A549 (cell line): ENCODE measurements around the gene KLF3. TPM values are rescaled to one million over a fixed set of nuclear protein-coding genes. Genes with fewer than 3 reads are reported as not detected.

Experiments
- ATAC-seq, 2 experiments: fragments of 200-7000 bp in 1 of 2; fragments of >200 bp in 1 of 2; cut with Nextera tagmentation in 1 of 2; cut with Tn5 transposase in 1 of 2; 3 replicates each; pipeline versions ENCODE4 v1.8.0 to v1.9.1; 2018 to 2020; ENCODE audit warnings: mild to moderate bottlenecking in 1 of 2, moderate library complexity in 1 of 2
- CTCF ChIA-PET: fragments of 300-600 bp; sonication (Branson Sonifier 250); formaldehyde crosslinking; extraction: SDS; loops from one replicate; lab custom pipeline; 2021; ENCODE audit warnings: antibody characterized with exemption, inconsistent platforms; lab: Yijun Ruan, JAX
- POLR2A ChIA-PET: fragments of 350-600 bp; formaldehyde crosslinking; extraction: SDS; loops from one replicate; lab custom pipeline; 2021; ENCODE audit warnings: antibody characterized with exemption, inconsistent platforms; lab: Yijun Ruan, JAX
- DNase-seq, 2 experiments: peaks; one replicate each; pipeline versions ENCODE4 v3.0.0 to v3.0.0-alpha.2; 2011 to 2016; ENCODE audit warnings: low read depth in 1 of 2, low spot score in 1 of 2
- FAIRE-seq: peaks from 2 replicates; lab custom pipeline; 2011; peaks lifted over from hg19 to GRCh38; lab: Jason Lieb, UNC
- H3K27ac ChIP-seq, 2 experiments: fragments of >200 bp; sonication (Bioruptor Twin); formaldehyde crosslinking; 3 replicates each; pipeline ENCODE4 v1.5.1; 2016 to 2017
- H3K4me1 ChIP-seq: fragments of >200 bp; sonication (Bioruptor Twin); formaldehyde crosslinking; 3 replicates; pipeline ENCODE4 v1.6.1; 2016
- H3K4me2 ChIP-seq: fragments of >200 bp; sonication (Bioruptor Twin); formaldehyde crosslinking; 3 replicates; pipeline ENCODE4 v1.6.1; 2016
- H3K4me3 ChIP-seq: fragments of >200 bp; sonication (Bioruptor Twin); formaldehyde crosslinking; 3 replicates; pipeline ENCODE4 v1.5.1; 2016
- H3K9me3 ChIP-seq: fragments of >200 bp; sonication (Bioruptor Twin); formaldehyde crosslinking; 3 replicates; pipeline ENCODE4 v1.6.1; 2016
- ATOH8 ChIP-seq: fragments of 250-450 bp; sonication (Bioruptor Pico); IDR thresholded peaks from 2 replicates; pipeline ENCODE4 v1.5.0; 2020; ENCODE audit warnings: low read depth, mild to moderate bottlenecking, moderate library complexity
- CBX2 ChIP-seq: fragments of 200-600 bp; sonication (generic); IDR thresholded peaks from 2 replicates; pipeline ENCODE4 v1.6.1; 2016; ENCODE audit warnings: low read depth, mild to moderate bottlenecking, borderline replicate concordance
- CEBPB ChIP-seq, 2 experiments: fragments of >200 bp in 1 of 2; sonication (Bioruptor Twin) in 1 of 2; formaldehyde crosslinking in 1 of 2; IDR thresholded peaks; 2 replicates each; pipeline ENCODE4 v1.6.1; 2012 to 2016
- CHD4 ChIP-seq: fragments of 200-600 bp; sonication (generic); IDR thresholded peaks from 2 replicates; pipeline ENCODE4 v1.6.1; 2016; ENCODE audit warnings: antibody characterized with exemption, mild to moderate bottlenecking, borderline replicate concordance
- EHF ChIP-seq: fragments of 250-450 bp; sonication (Bioruptor Pico); IDR thresholded peaks from 2 replicates; pipeline ENCODE4 v1.5.0; 2020; ENCODE audit warnings: mild to moderate bottlenecking
- EHMT2 ChIP-seq: fragments of 200-600 bp; sonication (generic); IDR thresholded peaks from 2 replicates; pipeline ENCODE4 v1.6.1; 2016; ENCODE audit warnings: antibody characterized with exemption, low read depth, mild to moderate bottlenecking, moderate library complexity
- EP300 ChIP-seq, 2 experiments: fragments of >200 bp; sonication (Bioruptor Twin); formaldehyde crosslinking; IDR thresholded peaks; 2 replicates in 1 of 2; 3 replicates in 1 of 2; pipeline ENCODE4 v1.6.1; 2016 to 2017
- ESRRA ChIP-seq: fragments of 150-350 bp; IDR thresholded peaks from 2 replicates; pipeline ENCODE4 v1.6.1; 2014; ENCODE audit warnings: mild to moderate bottlenecking, low read length, borderline replicate concordance
- FOSB ChIP-seq: fragments of 250-450 bp; sonication (Bioruptor Pico); IDR thresholded peaks from 2 replicates; pipeline ENCODE4 v1.5.0; 2020; ENCODE audit warnings: mild to moderate bottlenecking, moderate library complexity
- FOXS1 ChIP-seq: fragments of 250-450 bp; sonication (Bioruptor Pico); IDR thresholded peaks from 2 replicates; pipeline ENCODE4 v1.5.0; 2020; ENCODE audit warnings: mild to moderate bottlenecking, moderate library complexity
- GATA3 ChIP-seq: IDR thresholded peaks from 2 replicates; pipeline ENCODE4 v1.6.1; 2012; ENCODE audit warnings: borderline replicate concordance
- HDAC2 ChIP-seq: fragments of 200-600 bp; sonication (generic); IDR thresholded peaks from 2 replicates; pipeline ENCODE4 v1.6.1; 2016
- HOXA7 ChIP-seq: fragments of 250-450 bp; sonication (Bioruptor Pico); IDR thresholded peaks from 2 replicates; pipeline ENCODE4 v1.5.0; 2020; ENCODE audit warnings: mild to moderate bottlenecking, moderate library complexity
- HOXB5 ChIP-seq: fragments of 250-450 bp; sonication (Bioruptor Pico); IDR thresholded peaks from 2 replicates; pipeline ENCODE4 v1.5.0; 2020; ENCODE audit warnings: mild to moderate bottlenecking, moderate library complexity
- JUN ChIP-seq, 2 experiments: fragments of >200 bp; sonication (Bioruptor Twin); formaldehyde crosslinking; IDR thresholded peaks; 2 replicates in 1 of 2; 3 replicates in 1 of 2; pipeline ENCODE4 v1.6.1; 2016 to 2017
- KDM5A ChIP-seq: fragments of 200-600 bp; sonication (generic); IDR thresholded peaks from 2 replicates; pipeline ENCODE4 v1.6.1; 2016; ENCODE audit warnings: antibody characterized with exemption, mild to moderate bottlenecking
- MAX ChIP-seq: IDR thresholded peaks from 2 replicates; pipeline ENCODE4 v1.6.1; 2012
- MAZ ChIP-seq: fragments of 150-350 bp; IDR thresholded peaks from 2 replicates; pipeline ENCODE4 v1.6.1; 2014; ENCODE audit warnings: antibody characterized with exemption, low read depth, low read length, borderline replicate concordance
- MYC ChIP-seq: IDR thresholded peaks from 2 replicates; pipeline ENCODE4 v1.6.1; 2012; ENCODE audit warnings: mild to moderate bottlenecking, inconsistent platforms, low read length, improper control_type of control experiment, borderline replicate concordance
- NFE2L2 ChIP-seq: fragments of 150-350 bp; conservative IDR thresholded peaks from 2 replicates; pipeline ENCODE4 v1.6.1; 2014; ENCODE audit warnings: low read length
- NPAS2 ChIP-seq: fragments of 250-450 bp; sonication (Bioruptor Pico); IDR thresholded peaks from 2 replicates; pipeline ENCODE4 v1.8.0; 2022; ENCODE audit warnings: mild to moderate bottlenecking, moderate library complexity, borderline replicate concordance
- NR3C1 ChIP-seq: fragments of >200 bp; sonication (Bioruptor Twin); formaldehyde crosslinking; IDR thresholded peaks from 3 replicates; pipeline ENCODE4 v1.6.1; 2017
- POLR2A ChIP-seq: IDR thresholded peaks from 2 replicates; pipeline ENCODE4 v1.6.1; 2012; ENCODE audit warnings: mild to moderate bottlenecking, low read length
- RARB ChIP-seq: fragments of 250-450 bp; sonication (Bioruptor Pico); IDR thresholded peaks from 2 replicates; pipeline ENCODE4 v1.8.0; 2021; ENCODE audit warnings: mild to moderate bottlenecking, moderate library complexity
- RNF2 ChIP-seq: fragments of 200-600 bp; sonication (generic); IDR thresholded peaks from 2 replicates; pipeline ENCODE4 v1.6.1; 2016; ENCODE audit warnings: low read depth, mild to moderate bottlenecking, antibody characterized with exemption, moderate library complexity, borderline replicate concordance
- SMC3 ChIP-seq: fragments of >200 bp; sonication (Bioruptor Twin); formaldehyde crosslinking; IDR thresholded peaks from 3 replicates; pipeline ENCODE4 v1.6.1; 2018; ENCODE audit warnings: inconsistent platforms
- SREBF2 ChIP-seq: fragments of 450-650 bp; IDR thresholded peaks from 2 replicates; pipeline ENCODE4 v1.6.1; 2014; ENCODE audit warnings: mild to moderate bottlenecking, moderate library complexity
- ZC3H11A ChIP-seq: fragments of 450-650 bp; IDR thresholded peaks from 2 replicates; pipeline ENCODE4 v1.6.1; 2014; ENCODE audit warnings: antibody characterized with exemption, mild to moderate bottlenecking
- ZFP36 ChIP-seq: fragments of 450-650 bp; IDR thresholded peaks from 2 replicates; pipeline ENCODE4 v1.6.1; 2014; ENCODE audit warnings: borderline replicate concordance; ENCODE audit not compliant: partially characterized antibody
- ZSCAN20 ChIP-seq: fragments of 250-450 bp; sonication (Bioruptor Pico); IDR thresholded peaks from 2 replicates; pipeline ENCODE4 v1.8.0; 2022; ENCODE audit warnings: mild to moderate bottlenecking, moderate library complexity
- WGBS: methylation state at CpG from one replicate; pipeline ENCODE4 v1.1.6; 2017; ENCODE audit errors: missing lambda C conversion rate; 5-methylcytosine and 5-hydroxymethylcytosine counted together
- polyA plus RNA-seq, 4 experiments: library from polyadenylated mRNA; depleted of rRNA in 3 of 4; stranded (reverse); fragments of >200 nt; fragmentation: RNase III in 1 of 4; extraction: RNeasy Plus Mini Kit Qiagen cat#74134 plus additional on column Dnase treatment in 1 of 4; gene quantifications; 2 replicates in 3 of 4; 3 replicates in 1 of 4; pipeline ENCODE4 v1.2.3, GENCODE V29; 2011 to 2017
- TF ChIP-seq, protein P1 (sequence below): fragments of 200-600 bp; sonication (generic); IDR thresholded peaks from 2 replicates; pipeline ENCODE4 v1.6.1; 2016; ENCODE audit warnings: antibody characterized with exemption, mild to moderate bottlenecking, moderate library complexity
- TF ChIP-seq, protein P2 (sequence below): IDR thresholded peaks from 2 replicates; pipeline ENCODE4 v1.6.1; 2012; ENCODE audit warnings: low read depth, borderline replicate concordance

KLF3 gene
- polyA plus RNA-seq, 2 of the 4 experiments (the other 2 are of a cell fraction) = 11.2 to 29.6 TPM

GRCh38 chr4:38710053-38710452, 46.1 kb downstream of the KLF3 start (continued):
- TF ChIP-seq, protein P1, sequence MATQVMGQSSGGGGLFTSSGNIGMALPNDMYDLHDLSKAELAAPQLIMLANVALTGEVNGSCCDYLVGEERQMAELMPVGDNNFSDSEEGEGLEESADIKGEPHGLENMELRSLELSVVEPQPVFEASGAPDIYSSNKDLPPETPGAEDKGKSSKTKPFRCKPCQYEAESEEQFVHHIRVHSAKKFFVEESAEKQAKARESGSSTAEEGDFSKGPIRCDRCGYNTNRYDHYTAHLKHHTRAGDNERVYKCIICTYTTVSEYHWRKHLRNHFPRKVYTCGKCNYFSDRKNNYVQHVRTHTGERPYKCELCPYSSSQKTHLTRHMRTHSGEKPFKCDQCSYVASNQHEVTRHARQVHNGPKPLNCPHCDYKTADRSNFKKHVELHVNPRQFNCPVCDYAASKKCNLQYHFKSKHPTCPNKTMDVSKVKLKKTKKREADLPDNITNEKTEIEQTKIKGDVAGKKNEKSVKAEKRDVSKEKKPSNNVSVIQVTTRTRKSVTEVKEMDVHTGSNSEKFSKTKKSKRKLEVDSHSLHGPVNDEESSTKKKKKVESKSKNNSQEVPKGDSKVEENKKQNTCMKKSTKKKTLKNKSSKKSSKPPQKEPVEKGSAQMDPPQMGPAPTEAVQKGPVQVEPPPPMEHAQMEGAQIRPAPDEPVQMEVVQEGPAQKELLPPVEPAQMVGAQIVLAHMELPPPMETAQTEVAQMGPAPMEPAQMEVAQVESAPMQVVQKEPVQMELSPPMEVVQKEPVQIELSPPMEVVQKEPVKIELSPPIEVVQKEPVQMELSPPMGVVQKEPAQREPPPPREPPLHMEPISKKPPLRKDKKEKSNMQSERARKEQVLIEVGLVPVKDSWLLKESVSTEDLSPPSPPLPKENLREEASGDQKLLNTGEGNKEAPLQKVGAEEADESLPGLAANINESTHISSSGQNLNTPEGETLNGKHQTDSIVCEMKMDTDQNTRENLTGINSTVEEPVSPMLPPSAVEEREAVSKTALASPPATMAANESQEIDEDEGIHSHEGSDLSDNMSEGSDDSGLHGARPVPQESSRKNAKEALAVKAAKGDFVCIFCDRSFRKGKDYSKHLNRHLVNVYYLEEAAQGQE = no peak

DNA sequence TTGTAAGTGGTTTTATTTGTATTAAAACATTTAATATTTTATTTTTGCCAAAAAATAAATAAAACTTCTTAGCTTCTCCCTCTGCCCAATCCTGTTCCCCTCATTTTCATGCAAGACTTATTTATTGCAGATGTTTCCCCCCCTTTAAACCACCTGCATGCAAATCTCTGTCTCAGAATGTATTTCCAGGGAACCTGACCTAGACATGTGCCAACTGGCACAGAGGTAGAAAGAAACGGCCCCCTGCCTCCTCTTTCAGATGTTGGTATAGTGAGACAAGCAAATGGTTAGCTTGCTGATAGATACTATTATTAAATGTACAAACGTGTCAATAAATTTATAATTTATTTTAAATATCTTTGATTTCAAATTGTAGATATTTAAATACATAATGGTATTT, 47.1 kb downstream of the KLF3 start:
- ChIA-PET CTCF (no interaction called here), POLR2A (no interaction called here)
- FAIRE-seq (no peak), DNase-seq (no peak), ATAC-seq (no peak)
- no peak overlapping the region for H3K4me3 ChIP-seq
- TF ChIP-seq MYC = no peak
- no peak for TF ChIP-seq EHF (CRISPR knock-in tag)
- TF ChIP-seq ESRRA = no peak
- no peak for TF ChIP-seq GATA3
- no peak for TF ChIP-seq HOXA7 (CRISPR knock-in tag)
- TF ChIP-seq CBX2 = no peak
- TF ChIP-seq MAZ = no peak
- TF ChIP-seq FOSB (CRISPR knock-in tag) = no peak
- no peak for TF ChIP-seq NPAS2 (CRISPR knock-in tag)
- TF ChIP-seq MAX = no peak
- no peak for TF ChIP-seq CEBPB (IDR thresholded peaks at IDR 0.05)
- no peak for TF ChIP-seq KDM5A
- TF ChIP-seq NFE2L2 = no peak
- TF ChIP-seq, protein P2, sequence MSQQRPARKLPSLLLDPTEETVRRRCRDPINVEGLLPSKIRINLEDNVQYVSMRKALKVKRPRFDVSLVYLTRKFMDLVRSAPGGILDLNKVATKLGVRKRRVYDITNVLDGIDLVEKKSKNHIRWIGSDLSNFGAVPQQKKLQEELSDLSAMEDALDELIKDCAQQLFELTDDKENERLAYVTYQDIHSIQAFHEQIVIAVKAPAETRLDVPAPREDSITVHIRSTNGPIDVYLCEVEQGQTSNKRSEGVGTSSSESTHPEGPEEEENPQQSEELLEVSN = no peak
- TF ChIP-seq CHD4 = no peak
- TF ChIP-seq ZFP36 = no peak
- TF ChIP-seq HDAC2 = no peak
- no peak for TF ChIP-seq RNF2
- TF ChIP-seq ATOH8 (CRISPR knock-in tag) = no peak
- no peaks in the 10 kb centered on the region; the same call in 2 of the 3 replicates for H3K9me3 ChIP-seq
- no peak overlapping the region for H3K4me2 ChIP-seq
- no peaks in the 10 kb centered on the region for H3K4me1 ChIP-seq
- WGBS = 29% methylated on average over 2 of the region's 2 CpGs
- H3K27ac ChIP-seq = no peak overlapping the region

- TF ChIP-seq ZC3H11A (no peak), EHF (CRISPR knock-in tag) (no peak), EP300 (IDR thresholded peaks at IDR 0.05) (no peak), FOXS1 (CRISPR knock-in tag) (no peak), KDM5A (no peak), EHMT2 (no peak), NR3C1 (no peak), SMC3 (no peak), RNF2 (no peak), ZSCAN20 (CRISPR knock-in tag) (no peak), JUN (IDR thresholded peaks at IDR 0.05) (no peak), RARB (no peak), SREBF2 (no peak), ATOH8 (CRISPR knock-in tag) (no peak), POLR2A (no peak), HOXB5 (CRISPR knock-in tag) (no peak)
- TF ChIP-seq, all 56 proteins: peak for 0
- Histone ChIP-seq H3K4me2 (no peak overlapping the region), H3K4me1 (no peaks in the 10 kb centered on the region), H3K9me3 (no peaks in the 10 kb centered on the region; the same call in 2 of the 3 replicates), H3K27ac (no peak overlapping the region), H3K4me3 (no peak overlapping the region)
- no peak for DNase-seq
- no peak for FAIRE-seq
- WGBS = 27% methylated on average over 4 of the region's 4 CpGs
- POLR2A ChIA-PET = no interaction called here
- CTCF ChIA-PET = interaction anchor here (0.8 to 1.1 kb wide), 2 partner anchors 40 to 535 kb away, joined by 3 read pairs; no protein-coding TSS in a partner anchor
- ATAC-seq = no peak
Measured at GRCh38 chr4:38715050-38715449, 51.1 kb downstream of the KLF3 start.
